ENCODE measurements around the gene MLYCD.

Gene MLYCD

DNA sequence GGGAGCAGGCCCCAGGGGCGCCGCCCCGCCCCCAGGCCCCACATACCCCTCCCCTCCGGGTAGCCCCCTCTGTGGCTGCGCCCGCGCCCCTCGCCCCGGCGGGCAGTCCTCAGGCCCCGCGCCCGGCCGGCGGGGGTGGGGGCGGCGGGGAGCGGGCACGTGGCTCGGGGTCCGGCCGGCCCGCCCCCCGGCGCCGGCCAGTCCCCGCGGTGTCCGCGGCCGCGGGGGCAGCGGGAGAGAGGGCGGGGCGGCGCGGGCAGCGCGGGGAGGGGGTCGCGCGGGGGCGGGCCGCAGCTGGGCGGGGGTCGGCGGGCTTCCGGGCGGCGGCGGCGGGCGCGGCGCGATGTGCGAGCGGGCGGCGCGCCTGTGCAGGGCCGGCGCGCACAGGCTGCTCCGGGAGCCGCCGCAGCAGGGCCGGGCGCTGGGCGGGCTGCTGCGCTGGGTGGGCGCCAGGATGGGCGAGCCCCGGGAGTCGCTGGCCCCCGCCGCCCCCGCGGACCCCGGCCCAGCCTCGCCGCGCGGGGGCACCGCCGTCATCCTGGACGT lies 69.5 kb downstream of the MLYCD start:
- Histone ChIP-seq H3K27me3 (peaks cover 64% of the 10 kb centered on the region), H3K4me1 (ENCODE audit: control insufficient read depth in 1 of 2, insufficient read depth in 1 of 2, low read depth in 1 of 2, low read length in 1 of 2) (peaks cover 0 to 4% of the 10 kb centered on the region in 2 experiments), H3K9me3 (no peaks in the 10 kb centered on the region), H3K36me3 (peaks cover 4% of the 10 kb centered on the region), H3K4me3 (ENCODE audit: low read depth in 1 of 2, low read length in 1 of 2) (peak overlapping the region in 1 of 2 experiments; percentile 41), H3K27ac (no peak overlapping the region)
- TF ChIP-seq, protein P1, sequence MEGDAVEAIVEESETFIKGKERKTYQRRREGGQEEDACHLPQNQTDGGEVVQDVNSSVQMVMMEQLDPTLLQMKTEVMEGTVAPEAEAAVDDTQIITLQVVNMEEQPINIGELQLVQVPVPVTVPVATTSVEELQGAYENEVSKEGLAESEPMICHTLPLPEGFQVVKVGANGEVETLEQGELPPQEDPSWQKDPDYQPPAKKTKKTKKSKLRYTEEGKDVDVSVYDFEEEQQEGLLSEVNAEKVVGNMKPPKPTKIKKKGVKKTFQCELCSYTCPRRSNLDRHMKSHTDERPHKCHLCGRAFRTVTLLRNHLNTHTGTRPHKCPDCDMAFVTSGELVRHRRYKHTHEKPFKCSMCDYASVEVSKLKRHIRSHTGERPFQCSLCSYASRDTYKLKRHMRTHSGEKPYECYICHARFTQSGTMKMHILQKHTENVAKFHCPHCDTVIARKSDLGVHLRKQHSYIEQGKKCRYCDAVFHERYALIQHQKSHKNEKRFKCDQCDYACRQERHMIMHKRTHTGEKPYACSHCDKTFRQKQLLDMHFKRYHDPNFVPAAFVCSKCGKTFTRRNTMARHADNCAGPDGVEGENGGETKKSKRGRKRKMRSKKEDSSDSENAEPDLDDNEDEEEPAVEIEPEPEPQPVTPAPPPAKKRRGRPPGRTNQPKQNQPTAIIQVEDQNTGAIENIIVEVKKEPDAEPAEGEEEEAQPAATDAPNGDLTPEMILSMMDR (IDR thresholded peaks at IDR 0.05), result no peak

DNA sequence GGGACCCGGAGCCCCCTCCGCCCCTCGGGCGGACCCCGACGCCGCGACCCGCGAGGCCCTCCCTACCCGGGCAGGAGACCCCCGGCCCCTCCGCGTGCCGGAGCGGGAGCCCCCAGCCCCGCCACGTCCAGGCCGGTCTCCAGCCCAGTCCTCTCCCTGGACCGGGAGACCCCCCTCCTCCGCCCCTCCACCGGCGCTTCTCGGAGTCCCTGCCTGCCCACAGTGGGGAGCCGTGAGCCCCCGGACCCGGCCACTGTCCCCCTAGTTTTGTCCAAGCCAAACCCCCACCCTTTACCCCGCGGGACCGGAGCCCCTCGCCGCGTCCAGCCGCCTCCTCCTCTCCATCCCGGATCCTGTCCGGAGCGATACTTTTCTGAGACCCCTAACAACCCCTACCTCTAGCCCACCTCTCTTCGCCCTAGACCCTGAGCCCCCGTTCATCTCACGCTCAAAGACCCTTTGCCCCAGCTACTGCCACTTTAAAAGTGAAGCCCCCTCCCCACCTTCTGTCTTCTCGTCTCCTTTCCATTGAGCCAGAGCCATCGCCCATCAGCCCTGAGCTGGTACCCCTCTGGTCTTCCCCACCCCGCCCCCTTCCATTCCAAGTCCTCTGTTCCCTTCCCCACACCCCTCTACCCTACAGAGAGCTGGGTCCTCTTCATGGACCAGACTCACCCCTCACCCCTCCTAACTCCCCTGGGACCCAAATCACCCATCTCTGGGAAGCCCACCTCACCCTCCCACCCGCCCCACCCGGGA lies 70.2 kb downstream of the MLYCD start:
- TF ChIP-seq, protein P1 (IDR thresholded peaks at IDR 0.05), result no peak
- peaks cover 4% of the 10 kb centered on the region for H3K36me3 ChIP-seq
- no peaks in the 10 kb centered on the region for H3K9me3 ChIP-seq
- H3K4me1 ChIP-seq (ENCODE audit: control insufficient read depth in 1 of 2, insufficient read depth in 1 of 2, low read depth in 1 of 2, low read length in 1 of 2), result peaks cover 0 to 4% of the 10 kb centered on the region in 2 experiments
- peaks cover 71% of the 10 kb centered on the region for H3K27me3 ChIP-seq
- H3K27ac ChIP-seq, result no peak overlapping the region
- H3K4me3 ChIP-seq (ENCODE audit: low read depth in 1 of 2, low read length in 1 of 2), result no peak overlapping the region

DNA sequence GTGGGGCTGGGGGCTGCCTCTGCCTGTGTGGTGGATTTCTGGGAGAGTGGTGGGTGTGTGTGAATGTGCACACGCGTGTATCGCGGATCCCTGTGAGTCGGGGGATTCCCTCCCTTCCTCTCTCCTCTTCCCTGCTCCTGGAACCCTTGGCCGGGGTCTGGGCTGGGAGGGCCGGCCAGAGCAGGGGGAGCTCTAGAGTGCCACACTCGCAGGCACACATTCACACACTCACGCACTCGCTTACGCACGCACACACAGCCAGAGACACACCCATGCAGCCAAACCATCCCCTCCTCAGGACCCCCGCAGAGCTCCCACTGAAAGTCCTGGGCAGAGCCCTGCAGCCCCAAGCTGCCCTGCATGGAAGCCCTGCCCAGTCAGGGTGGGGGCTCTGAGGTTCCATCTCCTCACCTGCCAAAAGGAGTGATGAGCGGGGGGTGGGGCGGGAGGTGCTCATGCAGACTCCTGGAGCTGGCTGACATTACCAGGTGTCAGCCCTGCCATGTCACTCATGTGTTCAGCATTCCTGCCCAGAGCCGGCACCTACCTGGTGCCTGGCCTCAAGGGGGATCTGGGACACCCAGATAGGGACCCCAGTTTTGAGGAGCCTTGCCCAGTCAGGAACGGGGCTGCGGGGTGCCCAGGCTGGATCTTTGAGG lies 71.0 kb downstream of the MLYCD start:
- TF ChIP-seq, protein P1 (IDR thresholded peaks at IDR 0.05), result no peak
- H3K36me3 ChIP-seq, result peaks cover 4% of the 10 kb centered on the region
- H3K4me3 ChIP-seq (ENCODE audit: low read depth in 1 of 2, low read length in 1 of 2), result no peak overlapping the region
- H3K27me3 ChIP-seq, result peaks cover 77% of the 10 kb centered on the region
- H3K4me1 ChIP-seq (ENCODE audit: control insufficient read depth in 1 of 2, insufficient read depth in 1 of 2, low read depth in 1 of 2, low read length in 1 of 2), result peaks cover 0 to 4% of the 10 kb centered on the region in 2 experiments
- no peak overlapping the region for H3K27ac ChIP-seq
- no peaks in the 10 kb centered on the region for H3K9me3 ChIP-seq

DNA sequence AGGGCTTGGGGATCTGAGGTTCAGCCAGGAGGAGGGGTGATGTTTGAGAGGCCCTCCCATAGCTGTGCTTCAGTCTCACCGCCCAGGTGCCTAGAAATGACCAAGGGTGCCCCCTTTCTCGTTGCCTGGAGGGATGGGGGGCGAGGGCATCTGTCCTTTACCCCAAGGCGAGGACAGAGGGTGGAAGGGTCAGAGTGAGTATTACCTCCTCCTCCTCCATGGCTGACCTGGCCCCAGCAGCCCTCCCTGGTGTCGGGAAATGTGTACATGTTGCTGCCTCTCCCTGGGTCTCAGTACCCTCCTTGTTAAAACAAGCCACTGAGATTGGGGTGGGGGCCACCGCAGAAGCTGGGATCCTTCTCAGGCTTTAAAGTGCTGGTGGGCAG lies 71.5 kb downstream of the MLYCD start:
- Histone ChIP-seq H3K36me3 (peaks cover 1% of the 10 kb centered on the region), H3K27me3 (peaks cover 80% of the 10 kb centered on the region), H3K4me1 (ENCODE audit: control insufficient read depth in 1 of 2, insufficient read depth in 1 of 2, low read depth in 1 of 2, low read length in 1 of 2) (peaks cover 0 to 4% of the 10 kb centered on the region in 2 experiments), H3K4me3 (ENCODE audit: low read depth in 1 of 2, low read length in 1 of 2) (no peak overlapping the region), H3K9me3 (no peaks in the 10 kb centered on the region), H3K27ac (no peak overlapping the region)
- TF ChIP-seq, protein P1 (IDR thresholded peaks at IDR 0.05), result no peak

DNA sequence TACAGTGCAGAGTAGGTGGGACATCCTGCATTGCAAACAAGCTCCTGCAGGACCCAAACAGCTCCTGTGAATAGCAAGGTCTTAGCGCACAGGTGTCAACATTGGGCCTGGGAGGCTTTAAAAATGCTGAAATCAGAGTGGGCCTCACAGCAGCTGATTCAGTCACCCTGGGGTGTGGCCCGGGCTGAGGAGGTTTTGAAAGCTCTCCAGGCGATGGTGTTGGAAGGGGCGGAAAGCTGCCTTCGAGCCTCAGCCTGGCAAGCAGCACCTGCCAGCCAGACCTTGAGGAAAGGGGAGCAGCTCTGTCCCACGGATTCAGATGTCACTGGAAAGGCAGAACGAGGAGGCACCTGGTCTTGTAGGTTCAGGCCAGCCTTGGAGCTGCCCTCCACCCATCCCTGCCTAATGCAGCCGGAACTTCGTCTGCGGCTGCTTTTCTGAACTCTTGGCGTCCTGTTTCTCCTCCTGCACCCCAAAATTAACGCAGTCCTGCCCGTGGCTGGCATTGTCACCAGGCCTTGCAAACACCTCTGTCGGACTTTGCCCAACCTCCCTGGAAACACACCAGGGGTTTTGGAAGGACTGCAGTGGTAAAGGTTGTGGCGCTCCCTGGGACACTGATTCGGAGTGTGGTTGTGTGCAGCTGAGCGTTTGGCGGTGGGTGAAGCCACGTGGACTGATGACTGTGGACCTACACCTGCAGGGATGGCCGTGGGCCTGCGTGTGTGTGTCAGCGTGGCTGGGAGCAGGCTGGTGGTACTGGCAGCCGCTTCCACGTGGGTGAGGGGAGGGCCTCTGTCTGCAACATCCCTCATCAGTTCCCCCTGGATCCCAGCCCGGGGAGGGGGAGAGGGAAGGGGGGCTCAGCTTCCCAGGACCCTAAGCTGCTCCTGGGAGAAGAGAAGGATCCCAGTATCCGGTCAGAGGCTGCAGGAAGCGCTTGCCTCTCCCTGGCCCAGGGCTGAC lies 72.5 kb downstream of the MLYCD start:
- no peaks in the 10 kb centered on the region for H3K36me3 ChIP-seq
- H3K4me1 ChIP-seq (ENCODE audit: control insufficient read depth in 1 of 2, insufficient read depth in 1 of 2, low read depth in 1 of 2, low read length in 1 of 2), result peaks cover 0 to 4% of the 10 kb centered on the region in 2 experiments
- H3K27ac ChIP-seq, result no peak overlapping the region
- H3K4me3 ChIP-seq (ENCODE audit: low read depth in 1 of 2, low read length in 1 of 2), result no peak overlapping the region
- no peaks in the 10 kb centered on the region for H3K9me3 ChIP-seq
- TF ChIP-seq, protein P1 (IDR thresholded peaks at IDR 0.05), result no peak
- H3K27me3 ChIP-seq, result peaks cover 88% of the 10 kb centered on the region
